Bronchial epithelial cell (primary cell): Measurements from ENCODE around the gene COL17A1. TPM values are rescaled to one million over a fixed set of nuclear protein-coding genes. Genes with fewer than 3 reads are reported as not detected.

Experiments used
- DNase-seq: peaks from one replicate; pipeline ENCODE4 v3.0.0-alpha.2; 2010; ENCODE audit warnings: low read depth
- FAIRE-seq: peaks from 2 replicates; lab custom pipeline; 2011; peaks lifted over from hg19 to GRCh38; lab: Jason Lieb, UNC
- H3K27me3 ChIP-seq: 2 replicates; pipeline ENCODE4 v1.5.1; 2011; ENCODE audit warnings: low read length; ENCODE audit not compliant: control insufficient read depth, insufficient read depth
- H3K36me3 ChIP-seq: 2 replicates; pipeline ENCODE4 v1.5.1; 2011; ENCODE audit warnings: low read length; ENCODE audit not compliant: control insufficient read depth, insufficient read depth
- H3K4me3 ChIP-seq: 2 replicates; pipeline ENCODE4 v1.5.1; 2011; ENCODE audit warnings: mild to moderate bottlenecking, low read depth, low read length, control low read depth
- total RNA-seq: library from RNA; depleted of rRNA; stranded (reverse); fragments of >200 nt; gene quantifications from 2 replicates; pipeline ENCODE4 v1.2.1, GENCODE V29; 2014
- TF ChIP-seq, protein P1 (sequence below): IDR thresholded peaks from 2 replicates; pipeline ENCODE4 v1.5.1; 2011; ENCODE audit warnings: mild to moderate bottlenecking, moderate library complexity, low read length, control low read depth, inconsistent platforms; ENCODE audit not compliant: insufficient read depth, severe bottlenecking

The COL17A1 gene
- total RNA-seq, 1 donor from 2014 or later, result 594 TPM

DNA sequence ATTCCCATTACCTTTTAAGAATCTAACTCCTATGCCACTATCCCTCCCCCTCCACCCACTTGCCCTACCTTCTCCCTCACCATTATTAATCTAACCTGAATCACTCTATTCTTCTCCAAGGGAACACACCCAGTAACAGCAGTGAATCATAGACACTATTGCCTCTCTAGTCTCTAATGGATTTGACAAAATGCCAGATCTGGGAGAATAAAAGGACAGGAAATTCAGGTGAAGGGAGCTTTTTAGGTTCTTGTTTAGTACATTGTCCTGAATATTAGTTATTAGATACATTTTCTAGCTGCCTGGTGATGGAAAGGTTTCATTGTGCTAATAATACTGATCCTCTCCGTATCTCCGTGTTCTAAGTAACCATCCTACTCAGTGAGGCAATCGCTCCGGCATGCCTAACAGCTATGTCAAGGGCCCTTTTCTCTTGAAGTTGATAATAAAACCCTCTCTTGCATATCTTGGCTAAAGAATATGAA is 32.2 kb upstream of the COL17A1 start:
- TF ChIP-seq, protein P1, sequence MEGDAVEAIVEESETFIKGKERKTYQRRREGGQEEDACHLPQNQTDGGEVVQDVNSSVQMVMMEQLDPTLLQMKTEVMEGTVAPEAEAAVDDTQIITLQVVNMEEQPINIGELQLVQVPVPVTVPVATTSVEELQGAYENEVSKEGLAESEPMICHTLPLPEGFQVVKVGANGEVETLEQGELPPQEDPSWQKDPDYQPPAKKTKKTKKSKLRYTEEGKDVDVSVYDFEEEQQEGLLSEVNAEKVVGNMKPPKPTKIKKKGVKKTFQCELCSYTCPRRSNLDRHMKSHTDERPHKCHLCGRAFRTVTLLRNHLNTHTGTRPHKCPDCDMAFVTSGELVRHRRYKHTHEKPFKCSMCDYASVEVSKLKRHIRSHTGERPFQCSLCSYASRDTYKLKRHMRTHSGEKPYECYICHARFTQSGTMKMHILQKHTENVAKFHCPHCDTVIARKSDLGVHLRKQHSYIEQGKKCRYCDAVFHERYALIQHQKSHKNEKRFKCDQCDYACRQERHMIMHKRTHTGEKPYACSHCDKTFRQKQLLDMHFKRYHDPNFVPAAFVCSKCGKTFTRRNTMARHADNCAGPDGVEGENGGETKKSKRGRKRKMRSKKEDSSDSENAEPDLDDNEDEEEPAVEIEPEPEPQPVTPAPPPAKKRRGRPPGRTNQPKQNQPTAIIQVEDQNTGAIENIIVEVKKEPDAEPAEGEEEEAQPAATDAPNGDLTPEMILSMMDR, result no peak
- no peak for FAIRE-seq
- H3K4me3 ChIP-seq, result no peak overlapping the region
- peak; percentile 98 for DNase-seq
- no peaks in the 10 kb centered on the region for H3K27me3 ChIP-seq
- no peaks in the 10 kb centered on the region for H3K36me3 ChIP-seq

DNA sequence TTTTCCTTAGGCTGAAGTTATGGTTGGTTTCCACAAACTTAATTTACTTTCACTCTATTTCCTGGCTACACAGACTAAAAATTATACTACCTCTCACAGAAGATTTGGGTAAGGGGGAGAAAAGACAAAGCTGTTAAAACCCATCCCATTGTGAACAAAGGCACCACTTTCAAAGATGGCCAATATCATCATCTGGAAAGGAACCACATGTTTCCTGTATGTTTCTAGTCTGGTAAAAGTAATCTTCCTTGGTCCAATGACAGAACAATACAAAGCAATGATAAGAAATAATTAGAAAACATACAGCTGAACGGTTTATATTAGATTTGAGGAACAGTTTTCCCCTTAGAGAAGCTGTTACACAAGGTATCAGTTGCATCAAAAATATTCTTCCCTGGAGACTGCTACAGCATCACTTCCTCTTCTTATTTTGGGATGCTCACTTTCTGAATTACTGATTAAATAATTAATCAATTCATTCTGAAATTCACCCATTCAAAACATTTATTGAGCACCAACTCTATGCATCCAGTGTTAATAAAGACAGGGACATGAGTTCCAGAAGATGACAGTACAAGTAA is 27.8 kb upstream of the COL17A1 start:
- TF ChIP-seq, protein P1, result no peak
- no peak for DNase-seq
- H3K36me3 ChIP-seq, result no peaks in the 10 kb centered on the region
- H3K27me3 ChIP-seq, result no peaks in the 10 kb centered on the region
- FAIRE-seq, result no peak
- no peak overlapping the region for H3K4me3 ChIP-seq

DNA sequence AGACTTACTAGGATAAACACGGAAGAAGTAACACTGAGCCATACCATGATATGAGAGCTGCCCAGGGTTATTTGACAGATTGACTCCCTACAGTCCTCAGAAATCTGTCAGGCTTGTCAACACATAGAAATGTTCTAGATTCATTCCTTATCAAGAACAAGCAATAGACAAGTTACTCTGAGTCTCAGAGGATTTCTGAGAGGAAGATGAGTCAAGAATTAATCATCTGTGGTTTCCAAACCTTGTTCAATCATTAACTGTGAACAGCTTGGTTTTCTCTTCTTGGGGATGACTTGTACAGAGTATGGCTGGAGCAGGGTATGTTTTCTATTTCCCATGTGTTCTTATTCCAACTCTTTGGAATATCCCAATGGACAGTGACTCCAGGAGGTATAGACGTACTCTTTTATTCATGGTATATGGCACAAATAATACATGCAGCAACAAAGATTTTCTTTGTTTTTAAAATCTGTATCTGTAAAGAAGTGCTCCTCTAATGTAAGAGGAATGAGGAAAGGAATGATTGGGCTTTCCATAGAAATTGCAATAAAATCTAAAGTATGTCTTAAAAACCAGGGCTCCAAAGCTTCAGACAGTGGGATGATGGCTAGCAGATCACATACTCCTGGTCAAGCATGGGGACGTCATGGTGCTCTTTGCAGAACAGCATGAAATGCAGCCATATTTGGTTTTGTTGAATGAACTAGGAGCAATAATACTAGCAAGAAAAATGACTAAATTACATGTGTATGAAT is 24.4 kb upstream of the COL17A1 start:
- peak; percentile 97 for FAIRE-seq

DNA sequence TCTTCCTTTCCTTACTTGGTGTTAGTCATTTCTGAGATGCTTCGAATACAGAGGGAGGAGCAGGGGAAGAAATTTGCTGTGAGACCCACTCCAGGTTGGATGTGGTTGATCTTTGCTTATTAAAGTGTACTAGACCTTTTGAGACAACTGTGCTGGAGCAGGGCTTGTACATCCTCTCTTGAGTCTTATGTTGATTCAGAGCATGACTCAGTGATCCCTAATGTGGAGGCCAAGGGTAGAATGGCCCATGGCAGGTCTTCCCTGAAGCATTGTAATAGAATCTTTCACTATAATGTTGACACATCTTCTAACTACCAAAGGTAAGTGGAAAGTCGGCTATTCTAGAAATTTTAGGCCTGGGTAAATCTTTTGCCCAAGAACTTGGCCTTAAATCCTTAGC is 19.2 kb upstream of the COL17A1 start:
- H3K4me3 ChIP-seq, result no peak overlapping the region
- no peaks in the 10 kb centered on the region for H3K27me3 ChIP-seq
- no peaks in the 10 kb centered on the region for H3K36me3 ChIP-seq
- TF ChIP-seq, protein P1, result no peak
- peak; percentile 94 for DNase-seq
- FAIRE-seq, result no peak

More for the DNA sequence above, 24.4 kb upstream of the COL17A1 start:
- DNase-seq, result peak; percentile 99
- Histone ChIP-seq H3K27me3 (no peaks in the 10 kb centered on the region), H3K4me3 (no peak overlapping the region), H3K36me3 (no peaks in the 10 kb centered on the region)
- TF ChIP-seq, protein P1, result no peak

DNA sequence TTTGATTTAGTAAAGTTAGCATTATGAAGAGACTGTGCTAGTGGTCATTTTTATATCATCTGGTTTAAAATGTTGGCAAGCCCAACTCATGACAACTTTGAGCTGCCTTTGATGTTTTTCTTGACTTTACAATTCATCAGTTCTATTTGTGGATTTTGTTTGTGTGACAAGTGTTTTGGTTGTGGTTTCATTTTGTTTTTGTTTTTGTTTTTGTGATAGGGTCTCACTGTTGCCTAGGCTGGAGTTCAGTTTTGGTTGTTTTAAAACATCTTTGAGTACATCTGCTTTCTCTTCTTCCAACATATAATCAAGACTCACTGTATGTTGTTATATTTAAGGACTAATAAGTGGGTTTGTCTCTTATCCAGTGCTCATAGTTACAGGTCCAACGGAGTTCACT is 18.7 kb upstream of the COL17A1 start:
- Histone ChIP-seq H3K4me3 (no peak overlapping the region), H3K27me3 (no peaks in the 10 kb centered on the region), H3K36me3 (no peaks in the 10 kb centered on the region)
- no peak for DNase-seq
- FAIRE-seq, result no peak
- TF ChIP-seq, protein P1, result no peak
